H1 (cell line): ENCODE data around the gene RGS2. TPM values are rescaled to one million over a fixed set of nuclear protein-coding genes. Genes with fewer than 3 reads are reported as not detected.

ENCODE experiments used
- BRCA1 ChIP-seq: IDR thresholded peaks from 2 replicates; pipeline ENCODE4 v1.6.1; 2012; ENCODE audit warnings: low read depth, low read length, improper control_type of control experiment
- CHD7 ChIP-seq: fragments of 300-600 bp; sonication (generic); IDR thresholded peaks from 2 replicates; pipeline ENCODE4 v1.7.1; 2012; ENCODE audit warnings: low read length, moderate library complexity, mild to moderate bottlenecking, inconsistent platforms; ENCODE audit not compliant: insufficient replicate concordance
- KDM1A ChIP-seq: fragments of 200-600, 300-600 bp; sonication (generic); IDR thresholded peaks from 2 replicates; pipeline ENCODE4 v1.7.1; 2016; ENCODE audit warnings: mild to moderate bottlenecking, low read length, borderline replicate concordance
- KDM4A ChIP-seq: IDR thresholded peaks from one replicate; pipeline ENCODE4 v1.7.1; 2012; ENCODE audit warnings: low read depth, mild to moderate bottlenecking, moderate library complexity, low read length, inconsistent platforms; ENCODE audit not compliant: severe bottlenecking
- NRF1 ChIP-seq: IDR thresholded peaks from 2 replicates; pipeline ENCODE4 v1.6.1; 2011; ENCODE audit warnings: mild to moderate bottlenecking, low read depth, low read length, improper control_type of control experiment
- RFX5 ChIP-seq: IDR thresholded peaks from 2 replicates; pipeline ENCODE4 v1.6.1; 2011; ENCODE audit warnings: low read depth, low read length, improper control_type of control experiment, borderline replicate concordance
- polyA plus RNA-seq, 7 experiments: library from polyadenylated mRNA; depleted of rRNA in 3 of 7; stranded (reverse) in 5 of 7; unstranded in 2 of 7; fragments of >200 nt in 5 of 7; fragments of 200-250 nt in 2 of 7; gene quantifications; 1 replicate in 5 of 7; 2 replicates in 1 of 7; 4 replicates in 1 of 7; pipeline versions ENCODE4 v1.2.1 to v1.2.3, GENCODE V29; 2011 to 2013; ENCODE audit warnings: missing spikeins in 2 of 7, mixed read lengths in 2 of 7
- total RNA-seq: library from RNA; stranded (reverse); fragmentation: NEBNext Ultra II Directional; extraction: Animal tissue kit (Norgen Biotek cat#: 25700); gene quantifications from 2 replicates; pipeline ENCODE4 v1.2.1, GENCODE V29; 2021

Gene RGS2
- total and polyA plus RNA-seq, 2 of the 8 experiments (the other 6 are each of a cell fraction or from before 2014, with no cell fraction given), result 9.1 to 17.0 TPM

- TF ChIP-seq RFX5 (no peak), KDM4A (no peak), CHD7 (no peak), NRF1 (no peak), KDM1A (no peak), BRCA1 (no peak)
Measured at GRCh38 chr1:192830595-192831246, 21.9 kb downstream of the RGS2 start (continued).
